ENCODE results near the gene IFT57. TPM values are rescaled to one million over a fixed set of nuclear protein-coding genes. Genes with fewer than 3 reads are reported as not detected.

Gene IFT57, protein sequence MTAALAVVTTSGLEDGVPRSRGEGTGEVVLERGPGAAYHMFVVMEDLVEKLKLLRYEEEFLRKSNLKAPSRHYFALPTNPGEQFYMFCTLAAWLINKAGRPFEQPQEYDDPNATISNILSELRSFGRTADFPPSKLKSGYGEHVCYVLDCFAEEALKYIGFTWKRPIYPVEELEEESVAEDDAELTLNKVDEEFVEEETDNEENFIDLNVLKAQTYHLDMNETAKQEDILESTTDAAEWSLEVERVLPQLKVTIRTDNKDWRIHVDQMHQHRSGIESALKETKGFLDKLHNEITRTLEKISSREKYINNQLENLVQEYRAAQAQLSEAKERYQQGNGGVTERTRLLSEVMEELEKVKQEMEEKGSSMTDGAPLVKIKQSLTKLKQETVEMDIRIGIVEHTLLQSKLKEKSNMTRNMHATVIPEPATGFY
- total RNA-seq = 31.2 and 33.1 TPM in 2 replicates

GRCh38 chr3:108221911-108222852 lies at the start of gene IFT57:
TSS of gene IFT57 (minus strand) at chr3:108222424. CDS start at chr3:108222322, 102 bp downstream.

Other genes with a start within 250 kb of the IFT57 start
- gene CD47, start 131.4 kb downstream of the IFT57 start, total RNA-seq = 49.9 and 60.2 TPM in 2 replicates
- not detected in 2 replicates for gene HHLA2, start 74.1 kb upstream of the IFT57 start, total RNA-seq

All from bronchus fibroblast of lung (primary cell).